ENCODE measurements around the gene DENND1A.

The DENND1A gene

DNA sequence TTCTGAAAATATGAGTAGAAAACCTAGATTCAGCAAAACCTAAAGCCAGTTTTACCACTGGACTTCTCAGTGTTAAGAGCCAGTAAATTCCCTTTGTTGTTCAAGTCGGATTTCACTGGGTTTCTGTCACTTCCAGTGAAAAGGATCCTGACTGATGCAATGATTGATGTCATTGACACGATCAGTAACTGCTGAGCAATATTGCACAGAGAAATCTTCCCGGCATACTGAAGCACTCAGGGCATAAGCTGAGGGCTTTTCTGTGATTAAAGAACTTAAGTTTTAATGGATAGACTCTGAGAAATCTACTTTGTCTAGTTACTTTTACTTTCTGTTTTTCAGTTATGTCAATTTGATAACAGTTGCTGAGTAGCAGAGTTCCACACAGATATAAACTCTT, 61.9 kb downstream of the DENND1A start:
- TF ChIP-seq, protein P1, sequence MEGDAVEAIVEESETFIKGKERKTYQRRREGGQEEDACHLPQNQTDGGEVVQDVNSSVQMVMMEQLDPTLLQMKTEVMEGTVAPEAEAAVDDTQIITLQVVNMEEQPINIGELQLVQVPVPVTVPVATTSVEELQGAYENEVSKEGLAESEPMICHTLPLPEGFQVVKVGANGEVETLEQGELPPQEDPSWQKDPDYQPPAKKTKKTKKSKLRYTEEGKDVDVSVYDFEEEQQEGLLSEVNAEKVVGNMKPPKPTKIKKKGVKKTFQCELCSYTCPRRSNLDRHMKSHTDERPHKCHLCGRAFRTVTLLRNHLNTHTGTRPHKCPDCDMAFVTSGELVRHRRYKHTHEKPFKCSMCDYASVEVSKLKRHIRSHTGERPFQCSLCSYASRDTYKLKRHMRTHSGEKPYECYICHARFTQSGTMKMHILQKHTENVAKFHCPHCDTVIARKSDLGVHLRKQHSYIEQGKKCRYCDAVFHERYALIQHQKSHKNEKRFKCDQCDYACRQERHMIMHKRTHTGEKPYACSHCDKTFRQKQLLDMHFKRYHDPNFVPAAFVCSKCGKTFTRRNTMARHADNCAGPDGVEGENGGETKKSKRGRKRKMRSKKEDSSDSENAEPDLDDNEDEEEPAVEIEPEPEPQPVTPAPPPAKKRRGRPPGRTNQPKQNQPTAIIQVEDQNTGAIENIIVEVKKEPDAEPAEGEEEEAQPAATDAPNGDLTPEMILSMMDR (IDR thresholded peaks at IDR 0.05) = no peak
- H3K4me3 ChIP-seq = peak overlapping the region; percentile 32
- DNase-seq (ENCODE audit: low spot score) = no peak
- H3K27ac ChIP-seq = peak overlapping the region in 1 of 2 donors; percentile 58

DNA sequence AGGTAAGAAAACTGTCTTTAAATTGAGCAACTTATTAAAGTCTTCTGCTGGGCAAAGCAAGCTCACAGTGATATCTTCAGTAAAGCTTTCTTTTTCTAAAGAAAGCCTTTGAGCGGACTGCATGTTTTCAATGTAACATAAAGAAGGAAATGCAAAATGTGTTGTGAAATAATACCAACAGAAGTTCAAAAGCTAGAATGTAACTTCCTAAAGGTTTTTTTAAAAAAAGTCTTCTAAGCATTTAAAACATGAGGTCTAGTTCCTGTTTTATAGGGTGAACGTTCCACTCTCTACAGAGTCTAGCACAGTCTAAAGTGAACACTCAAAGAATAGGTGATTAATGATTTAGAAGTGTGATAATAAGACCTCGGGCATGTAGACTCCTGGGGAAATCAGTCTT, 62.9 kb downstream of the DENND1A start:
- no peak for DNase-seq (ENCODE audit: low spot score)
- Histone ChIP-seq H3K4me3 (no peak overlapping the region), H3K27ac (no peak overlapping the region)
- TF ChIP-seq, protein P1 (IDR thresholded peaks at IDR 0.05) = no peak

- no peak overlapping the region for H3K27ac ChIP-seq
- TF ChIP-seq, protein P1 (IDR thresholded peaks at IDR 0.05) = no peak
- H3K4me3 ChIP-seq = no peak overlapping the region
- no peak for DNase-seq (ENCODE audit: low spot score)
These were observed 63.4 kb downstream of the DENND1A start for GRCh38 chr9:123866497-123866896.

DNA sequence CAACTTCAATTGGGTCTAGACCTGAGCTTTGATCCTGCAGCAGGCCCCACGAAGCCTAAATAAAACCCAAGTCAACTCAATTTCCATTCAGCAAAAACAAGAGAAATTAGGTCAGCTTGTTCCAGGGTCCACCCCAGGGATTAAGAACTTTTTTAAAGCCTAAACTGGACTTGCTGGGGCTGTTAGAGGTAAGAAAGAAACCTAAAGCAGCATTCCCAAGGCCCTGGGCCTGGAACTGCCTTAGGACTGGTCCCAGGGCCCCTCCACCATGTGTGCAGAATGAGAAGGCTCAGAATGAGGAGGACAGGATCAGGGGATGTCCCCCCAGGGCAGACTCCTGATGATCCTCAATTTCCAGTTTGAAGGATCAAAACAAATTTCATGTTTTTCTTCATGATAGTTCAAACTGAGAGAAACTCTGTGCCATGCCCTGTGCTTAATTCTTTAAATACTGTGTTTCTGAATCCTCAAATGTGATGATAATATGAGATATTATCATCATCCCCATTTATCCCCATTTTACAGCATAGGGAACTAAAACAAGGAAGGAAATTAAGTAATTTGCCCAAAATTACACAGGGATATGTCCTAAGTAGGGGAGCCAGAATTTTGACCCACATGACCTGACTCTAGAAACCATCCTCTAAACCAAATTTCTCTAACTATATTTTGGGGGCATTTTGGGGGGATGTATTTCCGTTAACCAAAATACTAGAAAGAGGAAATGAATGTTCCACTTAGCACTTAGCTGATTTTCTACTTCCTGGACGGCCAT, 64.5 kb downstream of the DENND1A start:
- Histone ChIP-seq H3K27ac (peak overlapping the region in 1 of 2 donors; percentile 26), H3K4me3 (no peak overlapping the region)
- no peak for DNase-seq (ENCODE audit: low spot score)
- TF ChIP-seq, protein P1 (IDR thresholded peaks at IDR 0.05) = no peak

DNA sequence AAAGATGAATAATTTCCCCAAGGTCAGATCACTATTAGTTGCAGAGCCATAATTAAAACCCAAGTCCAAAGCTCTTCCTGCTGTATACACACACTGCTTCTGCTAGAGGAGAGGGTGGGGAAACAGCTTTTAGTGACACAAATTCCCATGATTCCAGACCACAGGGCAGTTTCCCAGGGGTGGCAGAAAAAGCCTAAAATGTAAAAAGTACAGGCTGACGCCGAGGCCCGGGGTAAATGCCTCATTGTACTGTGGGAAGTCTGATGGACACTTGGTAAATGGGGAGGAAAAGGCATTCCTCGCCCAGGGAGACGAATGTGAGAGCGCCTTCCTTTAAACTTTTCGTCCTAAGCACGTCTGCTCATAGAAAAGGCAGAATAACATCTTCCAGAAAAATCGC, 65.7 kb downstream of the DENND1A start:
- TF ChIP-seq, protein P1 (IDR thresholded peaks at IDR 0.05) = no peak
- H3K4me3 ChIP-seq = no peak overlapping the region
- no peak for DNase-seq (ENCODE audit: low spot score)
- no peak overlapping the region for H3K27ac ChIP-seq

DNA sequence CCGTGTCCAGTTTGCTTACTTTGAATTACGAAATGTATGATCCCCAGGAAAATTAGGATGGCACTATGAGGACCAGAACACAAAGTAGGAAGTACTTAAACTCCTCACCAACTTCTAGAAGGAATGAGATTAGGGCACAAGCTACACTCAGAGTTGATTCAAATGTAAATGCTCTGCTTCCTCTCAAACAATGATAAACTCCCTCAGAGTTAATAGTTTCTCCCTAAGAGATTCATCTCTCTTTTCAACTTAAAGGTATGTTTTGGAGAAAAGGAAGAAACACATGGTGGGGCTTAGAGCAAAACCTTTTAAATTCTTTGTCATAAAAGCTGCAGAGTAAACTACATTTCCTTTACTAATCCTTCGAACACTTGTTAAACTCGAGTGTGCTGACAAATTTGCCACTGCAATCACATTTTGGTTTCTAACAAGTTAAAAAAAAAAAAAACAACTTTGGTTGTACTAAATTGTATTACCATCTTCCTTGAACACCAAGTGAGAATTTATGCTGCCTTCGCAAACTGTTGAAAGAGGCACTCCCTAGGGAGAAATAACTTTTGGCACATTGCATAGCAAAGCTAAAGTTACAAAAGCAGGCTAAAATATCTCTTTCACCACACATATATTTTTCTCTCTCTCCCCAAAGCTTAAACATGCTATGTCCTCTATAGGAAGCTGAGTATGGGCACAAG, 66.6 kb downstream of the DENND1A start:
- H3K4me3 ChIP-seq = no peak overlapping the region
- H3K27ac ChIP-seq = no peak overlapping the region
- TF ChIP-seq, protein P1 (IDR thresholded peaks at IDR 0.05) = no peak
- DNase-seq (ENCODE audit: low spot score) = no peak

DNA sequence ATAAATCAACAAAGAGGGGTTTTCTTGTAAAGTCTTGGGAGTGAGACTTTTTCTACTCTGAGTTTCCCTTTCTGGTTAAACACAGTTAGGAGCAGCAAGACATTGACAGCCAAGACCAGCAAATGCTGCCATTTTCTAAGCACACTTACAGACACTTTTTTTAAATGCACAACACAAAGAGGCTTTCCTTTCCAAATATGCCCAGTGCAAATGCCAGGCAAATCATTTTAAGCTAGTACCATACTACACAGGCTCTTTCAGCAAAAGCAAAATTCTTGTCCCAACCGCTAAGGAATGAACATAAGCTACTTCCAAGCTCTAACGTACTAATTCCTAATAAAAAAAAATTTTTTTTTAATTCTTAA, 68.2 kb downstream of the DENND1A start:
- Histone ChIP-seq H3K4me3 (no peak overlapping the region), H3K27ac (no peak overlapping the region)
- DNase-seq (ENCODE audit: low spot score) = no peak
- TF ChIP-seq, protein P1 (IDR thresholded peaks at IDR 0.05) = no peak

All from coronary artery (tissue), 2 donors.